NOMO-1 treated with DMSO at 0.1 percent for 48 hours (cell line): Measurements from ENCODE around the gene AP2A1.
"Not testable (repeated sequence)": the region's sequence is repeated elsewhere in the genome, so short reads cannot be mapped to it uniquely, and the experiment has no call there.

ENCODE experiments used
- DNase-seq: peaks from one replicate; lab custom pipeline; 2025; ENCODE audit not compliant: unreplicated experiment; lab: John Stamatoyannopoulos, UW

The AP2A1 gene

DNA sequence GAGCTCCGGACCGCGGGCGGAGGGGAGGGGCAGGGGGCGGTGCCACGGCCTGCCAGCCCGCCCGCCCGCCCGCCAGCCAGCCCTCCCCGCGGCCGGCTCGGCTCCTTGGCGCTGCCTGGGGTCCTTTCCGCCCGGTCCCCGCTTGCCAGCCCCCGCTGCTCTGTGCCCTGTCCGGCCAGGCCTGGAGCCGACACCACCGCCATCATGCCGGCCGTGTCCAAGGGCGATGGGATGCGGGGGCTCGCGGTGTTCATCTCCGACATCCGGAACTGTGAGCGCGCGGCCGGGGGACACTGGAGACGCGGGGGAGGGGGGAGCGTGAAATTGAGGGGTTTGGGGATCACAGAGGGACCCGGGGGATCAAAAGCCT lies at the start of gene AP2A1:
Gene AP2A1, plus strand, starts transcription at position 72 of the 370 bp plus-strand sequence. Its CDS starts 133 bp downstream, at position 205.
- DNase-seq, result no peak

DNA sequence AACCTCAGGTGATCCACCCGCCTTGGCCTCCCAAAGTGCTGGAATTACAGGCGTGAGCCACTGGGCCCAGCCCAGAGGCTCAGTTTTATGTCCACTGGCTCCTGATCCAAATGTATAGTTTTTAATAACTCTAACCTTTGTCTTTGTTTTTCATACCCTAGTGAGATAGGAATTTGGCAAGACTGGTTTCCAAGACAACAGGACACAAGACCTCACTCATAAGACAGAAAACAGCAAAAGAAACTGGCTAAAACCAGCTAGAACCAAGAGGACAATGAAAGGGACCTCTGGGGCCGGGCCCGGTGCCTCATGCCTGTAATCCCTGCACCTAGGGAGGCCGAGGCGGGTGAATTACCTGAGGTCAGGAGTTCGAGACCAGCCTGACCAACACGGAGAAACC lies 48.3 kb upstream of the AP2A1 start:
- DNase-seq, result no peak

DNA sequence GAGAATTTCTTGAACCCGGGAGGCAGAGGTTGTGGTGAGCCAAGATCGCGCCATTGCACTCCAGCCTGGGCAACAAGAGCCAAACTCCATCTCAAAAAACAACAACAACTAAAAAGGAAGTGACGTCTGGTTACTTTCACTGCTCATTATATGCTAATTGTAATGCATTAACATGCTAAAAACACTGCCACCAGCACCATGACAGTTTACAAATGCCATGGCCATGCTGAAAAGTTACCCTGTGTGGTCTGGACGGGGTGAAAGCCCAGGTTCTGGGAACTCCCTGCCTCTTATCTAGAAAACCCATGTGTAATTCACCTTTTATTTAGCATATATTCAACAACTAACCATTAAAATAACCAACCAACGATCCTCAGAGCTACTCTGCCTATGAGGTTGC lies 47.8 kb upstream of the AP2A1 start:
- no peak for DNase-seq

DNA sequence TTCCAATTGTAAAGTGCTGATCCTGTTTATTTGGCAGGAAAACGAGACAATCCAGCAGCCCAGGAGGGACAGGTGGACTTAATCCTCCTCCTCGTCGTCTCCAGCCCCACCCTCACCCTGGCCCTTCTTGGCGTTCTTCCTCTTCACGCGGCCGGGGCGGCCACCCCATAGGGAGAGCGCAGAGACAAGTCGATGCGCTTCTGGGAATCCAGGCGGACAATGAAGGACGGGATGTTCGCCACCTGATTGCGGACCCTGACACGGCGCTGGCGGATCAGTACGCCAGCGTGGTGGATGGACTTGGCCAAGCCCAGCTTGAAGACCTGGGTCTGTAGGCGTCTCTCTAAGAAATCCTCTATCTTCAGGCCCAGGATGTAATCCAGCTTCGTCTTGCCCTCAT lies 47.4 kb upstream of the AP2A1 start:
- not testable (repeated sequence) for DNase-seq

DNA sequence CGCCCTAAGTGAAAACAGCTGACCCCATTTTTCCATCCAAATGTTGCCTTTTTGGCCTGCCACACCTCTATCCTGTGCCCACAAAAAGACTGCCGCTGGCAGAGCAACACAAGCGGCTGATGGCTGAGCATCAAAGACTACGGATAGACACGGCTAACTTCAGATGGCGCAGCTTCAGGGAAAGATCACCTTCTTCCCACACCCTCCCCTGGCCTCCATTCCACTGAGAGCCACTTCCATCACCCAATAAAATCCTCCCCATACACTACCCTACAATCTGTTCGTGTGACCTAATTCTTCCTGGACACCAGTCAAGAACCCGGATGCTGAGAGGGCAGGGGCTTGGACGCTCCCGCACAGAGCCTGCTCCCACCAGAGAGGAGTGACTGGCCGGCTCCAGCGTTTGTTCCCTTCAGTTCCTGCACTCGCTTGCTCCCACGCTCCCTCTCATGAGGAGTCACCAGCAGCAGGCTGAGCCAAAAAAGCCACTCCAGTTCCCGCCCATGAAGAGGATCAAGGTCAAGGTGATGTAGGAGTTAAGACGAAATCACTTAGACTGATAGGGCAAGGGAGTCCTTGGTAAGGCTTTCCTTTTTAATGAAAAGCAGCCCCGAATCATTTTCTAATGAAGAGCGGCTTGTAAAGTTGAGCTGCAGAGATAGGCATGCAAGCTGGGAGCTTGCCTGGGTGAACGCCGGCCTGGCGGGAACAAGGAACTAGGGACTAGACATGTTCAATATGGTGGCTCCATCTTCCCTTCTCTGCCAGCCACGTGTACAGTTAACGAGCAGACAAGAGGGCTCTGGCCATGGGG lies 39.4 kb upstream of the AP2A1 start:
- no peak for DNase-seq

DNA sequence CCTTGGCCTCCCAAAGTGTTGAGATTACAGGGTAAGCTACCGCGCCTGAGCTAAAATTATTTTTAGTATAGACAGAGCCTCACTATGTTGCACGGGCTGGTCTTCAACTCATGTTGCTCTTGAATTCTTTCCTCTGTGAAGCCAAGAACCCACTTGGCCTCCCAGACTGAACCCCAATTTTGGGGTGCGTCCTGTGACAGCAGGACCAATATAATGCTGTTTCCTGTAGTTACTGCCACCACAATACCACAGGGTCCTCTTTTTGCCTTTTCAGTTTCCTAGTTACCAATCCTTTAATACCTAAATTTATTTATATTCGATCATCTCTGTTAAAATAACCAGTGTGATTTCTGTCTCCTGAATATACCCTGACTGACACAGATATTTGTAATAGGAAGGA lies 36.6 kb upstream of the AP2A1 start:
- no peak for DNase-seq

DNA sequence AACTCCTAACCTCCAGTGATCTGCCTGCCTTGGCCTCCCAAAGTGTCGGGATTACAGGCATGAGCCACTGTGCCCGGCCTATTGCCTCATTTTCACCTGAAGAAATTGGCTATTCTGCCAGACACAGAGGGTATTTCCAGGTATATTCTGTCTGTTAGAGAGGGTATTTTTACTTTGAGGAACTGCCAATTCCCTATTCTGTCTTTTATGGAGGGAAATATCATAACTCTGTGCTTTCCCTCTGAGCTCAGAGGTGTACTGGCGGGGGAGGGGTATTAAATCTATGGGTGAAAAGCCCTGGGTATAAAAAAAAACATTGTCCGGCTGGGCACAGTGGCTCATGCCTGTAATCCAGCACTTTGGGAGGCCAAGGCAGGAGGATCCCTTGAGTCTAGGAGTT lies 28.5 kb upstream of the AP2A1 start:
- DNase-seq, result no peak

DNA sequence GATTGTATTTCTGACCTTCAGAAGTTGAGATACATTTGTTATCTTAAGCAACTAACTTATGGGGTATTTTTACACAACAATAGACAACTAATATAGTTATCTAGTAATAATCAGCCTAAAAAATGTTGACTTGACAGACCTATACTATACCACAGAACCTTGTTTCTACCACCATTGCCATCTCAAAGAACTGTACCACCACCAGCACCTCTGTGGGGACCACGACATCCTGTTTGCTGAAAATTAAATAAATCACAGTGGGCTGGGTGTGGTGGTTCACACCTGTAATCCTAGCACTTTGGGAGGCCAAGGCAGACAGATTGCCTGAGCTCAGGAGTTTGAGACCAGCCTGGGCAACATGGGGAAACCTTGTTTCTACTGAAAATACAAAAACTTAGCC lies 27.7 kb upstream of the AP2A1 start:
- no peak for DNase-seq

DNA sequence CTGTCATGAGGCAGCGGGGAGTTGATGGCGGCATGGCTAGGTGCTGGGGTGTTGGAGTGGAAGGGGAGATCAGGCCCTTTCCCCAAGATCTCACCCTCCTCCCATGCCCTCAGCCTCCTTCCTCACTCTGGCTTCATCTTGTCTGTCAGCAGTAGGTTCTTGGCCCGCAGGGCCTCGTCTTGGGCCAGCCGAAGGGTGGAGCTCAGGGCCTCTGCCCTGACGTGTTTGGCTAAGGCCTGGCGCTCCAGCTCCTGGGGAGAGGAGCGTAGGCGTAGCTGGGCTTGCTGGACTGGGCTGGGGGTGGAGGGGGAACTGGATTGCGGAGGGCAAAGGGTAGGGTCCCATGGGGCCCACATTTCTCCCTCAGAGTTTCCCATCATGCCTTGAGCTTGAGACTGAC lies 26.9 kb upstream of the AP2A1 start:
- no peak for DNase-seq

DNA sequence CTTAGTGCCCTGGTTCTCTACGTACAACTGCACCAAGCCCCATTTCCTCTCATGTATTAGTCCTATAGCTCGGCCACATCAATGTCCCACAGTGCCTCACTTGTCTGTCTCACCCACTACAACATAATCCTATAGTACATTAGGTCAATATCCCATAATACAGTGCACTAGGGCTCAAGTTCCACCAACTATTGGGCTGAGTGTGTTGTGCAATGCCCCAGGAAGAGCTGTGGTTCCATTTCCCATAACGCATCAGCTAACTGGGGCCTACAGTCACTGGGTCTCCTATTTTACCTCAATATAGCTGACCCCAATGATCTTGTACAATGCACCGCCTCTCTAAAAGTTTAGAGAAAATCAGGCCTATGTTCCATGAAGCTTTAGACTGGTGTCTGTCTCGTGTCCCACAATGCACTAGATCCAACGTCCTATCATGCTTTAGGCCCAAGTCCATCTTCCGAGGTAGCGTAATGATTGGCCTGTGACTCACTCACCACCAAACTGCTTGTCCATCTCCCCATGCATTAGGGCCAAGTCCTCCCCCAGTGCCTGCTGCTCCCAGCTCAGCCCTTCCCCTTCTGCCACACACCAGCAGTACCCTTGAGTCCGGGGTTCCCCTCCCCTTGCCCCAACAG lies 25.5 kb upstream of the AP2A1 start:
- DNase-seq, result peak; percentile 33

DNA sequence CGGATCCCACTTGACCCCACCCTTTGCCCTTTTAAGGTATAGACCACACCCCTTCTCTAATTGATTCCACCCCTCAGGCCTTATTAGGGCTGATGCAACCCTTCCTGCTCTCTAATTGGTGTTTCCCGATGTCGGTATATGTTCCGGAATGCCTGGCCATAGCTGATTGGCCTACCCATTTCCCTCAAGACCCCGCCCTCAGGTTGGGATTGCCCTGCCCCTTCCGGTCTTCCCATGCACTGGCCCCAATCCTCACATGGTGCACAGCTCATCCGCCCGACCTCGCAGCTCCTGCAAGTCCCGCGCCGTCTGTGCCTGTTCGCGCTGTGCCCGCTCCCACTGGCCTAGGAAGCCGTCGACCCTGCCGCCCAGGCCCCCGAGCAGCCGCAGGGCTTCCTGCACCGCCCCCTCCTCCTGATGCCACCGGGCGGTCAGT lies 21.8 kb upstream of the AP2A1 start:
- no peak for DNase-seq

DNA sequence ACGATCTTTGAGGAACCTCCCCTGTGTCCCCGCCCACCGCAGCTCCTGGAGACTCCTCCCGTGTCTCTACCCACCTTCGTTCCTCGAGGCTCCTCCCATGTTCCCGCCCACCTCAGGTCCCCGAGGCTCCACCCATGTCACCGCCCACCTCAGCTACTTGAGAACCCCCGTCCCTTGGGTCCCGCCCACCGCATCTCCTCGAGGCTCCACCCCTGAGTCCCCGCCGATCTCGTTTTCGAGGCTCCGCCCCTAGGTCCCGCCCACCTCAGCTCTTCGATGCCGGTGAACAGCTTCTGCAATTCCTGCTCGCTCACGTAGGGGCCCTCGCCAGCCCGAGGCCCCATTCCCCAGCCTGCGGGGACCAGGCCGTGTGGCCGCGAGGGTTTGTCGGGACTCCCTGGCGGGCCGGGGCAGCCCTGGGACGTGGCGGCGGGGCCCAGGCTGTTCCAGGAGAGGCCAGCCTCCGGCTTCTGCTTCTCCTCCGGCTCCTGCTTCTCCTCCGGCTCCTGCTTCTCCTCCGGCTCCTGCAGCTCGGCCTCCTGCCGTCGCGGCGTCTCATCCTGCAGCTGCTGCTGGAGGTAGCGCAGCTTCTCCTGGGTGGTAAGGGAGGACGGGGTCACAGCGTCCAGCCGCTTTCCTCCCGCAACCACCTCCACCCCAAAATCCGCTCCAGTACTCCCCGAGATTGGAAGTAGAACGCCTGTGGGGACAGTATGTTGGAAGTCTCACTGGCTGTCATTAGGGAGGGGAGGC lies 20.4 kb upstream of the AP2A1 start:
- DNase-seq, result no peak

DNA sequence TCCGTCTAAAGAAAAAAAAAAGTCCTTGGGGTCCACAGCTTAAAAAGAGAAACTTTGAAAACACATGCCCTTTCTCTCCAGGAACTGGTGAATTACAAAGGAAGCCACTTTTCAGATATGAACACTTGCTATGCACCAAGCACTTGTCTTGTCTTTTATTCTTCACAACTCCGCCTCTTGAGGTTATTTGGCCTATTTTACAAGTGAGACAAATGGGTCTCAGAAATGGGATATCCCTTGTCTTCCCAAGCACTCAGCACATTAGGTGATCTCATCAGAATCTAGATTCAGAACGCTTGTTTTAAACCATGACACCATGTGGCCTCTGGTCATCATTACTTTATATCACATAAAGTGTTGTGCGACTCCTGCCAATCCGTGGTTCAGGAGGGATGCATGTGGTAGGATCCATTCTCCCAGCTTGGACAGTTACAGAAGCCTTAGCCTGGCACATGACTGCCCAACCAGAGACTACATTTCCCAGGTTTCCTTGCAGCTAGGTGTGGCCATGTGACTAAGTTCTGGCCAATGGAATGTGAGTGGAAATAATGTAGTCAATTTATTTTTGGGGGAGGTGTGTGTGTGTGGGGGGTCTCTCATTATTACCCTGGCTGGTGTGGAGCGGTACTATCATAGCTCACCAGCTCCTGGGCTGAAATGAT lies 17.6 kb upstream of the AP2A1 start:
- no peak for DNase-seq

DNA sequence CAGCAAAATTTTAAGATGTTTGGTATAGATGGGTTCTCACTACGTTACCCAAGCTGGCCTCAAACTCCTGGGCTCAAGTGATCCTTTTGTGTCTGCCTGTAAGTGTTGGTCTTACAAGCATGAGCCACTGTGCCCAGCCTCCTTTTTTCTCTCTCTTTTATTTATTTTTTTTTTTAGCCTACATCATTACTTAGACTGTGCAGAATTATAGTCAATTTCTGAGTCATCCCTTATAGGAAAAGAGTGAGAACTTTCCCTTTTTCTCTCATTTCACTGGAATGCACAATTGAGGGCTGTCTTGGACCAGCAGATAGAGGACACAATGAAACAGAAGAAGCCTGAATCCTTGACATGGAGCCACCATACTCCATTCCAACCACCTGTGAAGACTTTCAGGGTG lies 17.0 kb upstream of the AP2A1 start:
- DNase-seq, result no peak

DNA sequence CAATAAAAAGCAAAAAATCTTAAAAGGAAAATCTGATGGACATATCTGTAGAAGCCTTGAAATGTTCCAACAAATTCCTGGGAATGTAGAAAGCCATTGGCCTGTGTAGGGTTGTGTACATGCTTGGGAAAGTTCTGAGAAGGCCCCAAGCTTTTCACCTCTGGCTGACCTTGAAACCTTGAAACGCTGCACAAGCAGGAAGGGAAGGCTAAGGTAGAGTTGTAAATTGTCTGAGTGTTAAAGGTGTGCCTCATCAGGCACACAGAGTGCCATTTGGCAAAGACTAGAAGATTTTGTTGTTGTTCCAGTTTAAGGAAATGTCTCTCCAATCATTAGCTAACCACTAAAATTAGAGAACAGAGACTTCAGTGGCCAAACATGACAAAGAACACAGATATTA lies 14.1 kb upstream of the AP2A1 start:
- no peak for DNase-seq

DNA sequence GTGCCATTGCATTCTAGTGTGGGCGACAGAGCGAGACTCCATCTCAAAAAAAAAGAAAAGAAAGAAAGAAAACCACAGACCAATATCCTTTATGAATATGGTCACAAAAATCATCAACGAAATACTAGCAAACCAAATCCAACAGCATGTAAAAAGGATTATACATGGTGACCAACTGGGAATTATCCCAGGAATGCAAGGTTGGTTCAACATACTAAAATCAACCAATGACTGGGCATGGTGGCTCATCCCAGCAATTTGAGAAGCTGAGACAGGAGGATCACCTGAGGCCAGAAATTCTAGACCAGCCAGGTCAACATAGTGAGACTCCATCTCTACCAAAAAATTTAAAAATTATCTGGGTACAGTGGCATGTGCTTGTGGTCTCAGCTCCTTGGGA lies 10.8 kb upstream of the AP2A1 start:
- DNase-seq, result no peak

DNA sequence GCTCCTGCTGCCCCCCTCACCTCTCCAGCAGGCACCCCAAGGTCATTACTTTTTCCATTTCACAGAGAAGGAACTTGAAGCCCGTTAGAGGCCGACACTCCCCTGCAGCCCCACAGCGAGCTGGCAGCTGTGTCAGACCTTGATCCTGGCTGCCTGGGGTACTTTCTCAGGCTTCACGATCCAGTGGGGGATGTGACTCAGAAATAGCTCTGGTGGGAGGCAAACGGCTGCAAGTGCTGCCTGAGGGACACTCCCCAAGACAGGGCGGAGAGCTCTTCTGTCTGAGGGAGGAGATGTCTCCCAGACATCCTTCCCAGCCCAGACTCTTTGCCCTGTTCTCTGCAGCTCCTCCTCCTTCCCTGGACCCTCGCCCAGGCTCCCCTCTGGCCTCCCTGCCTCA lies 8.5 kb upstream of the AP2A1 start:
- no peak for DNase-seq

DNA sequence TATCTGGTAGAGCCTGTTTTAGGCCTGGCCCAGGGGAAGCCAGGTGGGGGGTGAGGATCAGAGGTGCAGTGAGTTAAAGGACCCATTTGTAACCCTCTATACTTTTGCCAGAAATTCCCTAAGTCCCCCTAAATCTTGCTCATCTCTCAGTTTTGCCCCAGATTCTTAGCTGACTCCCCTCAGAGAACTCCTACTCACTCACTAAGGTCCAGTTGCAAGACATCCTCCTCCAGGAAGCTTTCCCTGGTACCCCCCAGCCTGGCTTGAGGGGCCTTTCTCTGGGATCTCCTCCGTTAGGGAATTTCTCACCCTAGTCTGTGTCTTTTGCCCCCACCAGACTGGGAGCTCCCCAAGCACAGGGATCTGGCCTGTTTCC lies 5.6 kb upstream of the AP2A1 start:
- no peak for DNase-seq

DNA sequence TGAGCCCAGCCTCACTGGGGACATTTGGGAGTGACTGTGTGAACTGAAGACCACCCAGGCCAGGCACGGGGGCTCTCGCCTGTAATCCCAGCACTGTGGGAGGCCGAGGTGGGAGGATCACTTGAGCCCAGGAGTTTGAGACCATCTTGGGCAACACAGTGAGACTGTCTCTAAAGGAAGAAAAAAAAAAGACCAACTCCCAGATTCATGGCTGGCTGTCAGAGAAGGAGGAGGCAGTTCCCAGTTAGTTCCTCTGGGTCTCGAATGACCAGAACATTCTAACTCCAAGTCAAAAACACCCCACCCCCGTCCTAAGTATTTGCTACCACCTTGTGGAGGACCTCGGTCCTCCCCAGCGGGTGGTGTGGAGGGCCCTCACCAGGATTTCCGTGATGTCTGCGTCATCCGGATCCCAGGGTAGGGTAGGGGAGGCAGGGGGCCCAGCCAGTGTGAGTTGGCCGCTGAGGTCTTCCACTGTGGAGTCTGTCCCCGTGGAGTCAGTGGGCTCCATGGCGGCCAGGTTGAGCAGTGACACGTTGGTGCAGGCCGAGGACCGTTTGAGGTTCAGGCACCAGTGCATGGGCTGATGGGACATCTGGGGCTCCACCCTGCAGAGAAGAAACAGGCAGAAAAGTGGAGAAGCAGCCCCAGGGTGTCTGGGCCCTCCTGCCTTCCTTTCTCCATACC lies 5.0 kb upstream of the AP2A1 start:
- DNase-seq, result peak; percentile 78

DNA sequence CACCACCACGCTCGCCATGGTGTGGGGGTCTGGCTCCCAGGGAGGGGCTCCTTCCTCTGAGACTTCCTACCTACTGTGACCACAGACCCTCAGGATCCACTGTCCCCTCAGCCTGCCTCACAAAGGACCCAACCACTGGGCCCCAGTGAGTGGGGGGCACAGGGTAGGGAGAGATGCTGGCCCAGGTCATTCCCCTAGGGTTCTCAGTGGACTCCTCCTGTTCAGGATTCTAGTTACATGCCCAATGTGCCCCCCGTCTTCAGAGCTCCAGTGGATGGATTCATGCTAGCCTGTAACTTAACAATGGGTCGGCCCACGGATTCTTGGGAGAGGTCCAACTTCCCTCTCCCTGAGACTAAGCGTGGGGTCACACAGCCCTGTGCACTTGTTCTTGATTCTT lies 3.6 kb upstream of the AP2A1 start, which contains the start of gene TSKS:
Gene TSKS, minus strand, starts transcription at position 77 of the 400 bp plus-strand sequence. Its CDS starts 59 bp downstream, at position 18.
- DNase-seq, result no peak

DNA sequence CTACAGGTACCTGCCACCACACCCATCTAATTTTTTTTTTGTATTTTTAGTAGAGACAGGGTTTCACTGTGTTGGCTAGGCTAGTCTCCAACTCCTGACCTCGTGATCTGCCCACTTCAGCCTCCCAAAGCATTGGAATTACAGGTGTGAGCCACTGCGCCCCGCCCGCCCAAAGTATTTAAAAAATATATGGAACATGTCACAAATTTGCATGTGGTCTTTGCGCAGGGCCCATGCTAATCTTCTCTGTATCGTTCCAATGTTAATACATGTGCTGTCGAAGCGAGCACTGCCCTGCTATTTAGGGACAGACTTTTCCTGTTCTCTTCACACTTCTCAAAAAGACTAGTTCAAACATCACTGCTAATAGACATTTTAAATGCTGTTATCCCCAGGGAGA lies 2.5 kb upstream of the AP2A1 start:
- DNase-seq, result no peak
